Breast epithelium (tissue), 3 donors: ENCODE measurements around the gene PORCN.

Experiments
- CTCF ChIP-seq, 3 donors: fragments of 450-650 bp; IDR thresholded peaks; one replicate each; pipeline ENCODE4 v1.5.1; 2016 to 2017; ENCODE audit warnings: antibody characterized with exemption in 3 of 3, mild to moderate bottlenecking in 3 of 3, moderate library complexity in 3 of 3
- POLR2A ChIP-seq: fragments of 450-650 bp; IDR thresholded peaks from one replicate; pipeline ENCODE4 v1.6.1; 2016; ENCODE audit warnings: antibody characterized with exemption, mild to moderate bottlenecking, moderate library complexity
- POLR2AphosphoS5 ChIP-seq, 3 donors: sonication (generic); formaldehyde crosslinking; IDR thresholded peaks; one replicate each; pipeline ENCODE4 v1.6.1; 2017; ENCODE audit warnings: antibody characterized with exemption in 3 of 3

- TF ChIP-seq CTCF (IDR thresholded peaks at IDR 0.05) (no peak), POLR2AphosphoS5 (IDR thresholded peaks at IDR 0.05) (no peak), POLR2A (no peak)
These were observed 827 bp downstream of the PORCN start for GRCh38 chrX:48509619-48510018.
